ENCODE measurements around the gene MRPL27.

- no peak for TF ChIP-seq CTCF (IDR thresholded peaks at IDR 0.05)
- TF ChIP-seq POLR2A (IDR thresholded peaks at IDR 0.05): no peak
Observed at GRCh38 chr17:50372222-50372757, 694 bp downstream of the MRPL27 start.

Measured in Peyer's patch (tissue), 4 donors.